Spleen (tissue), 7 donors: ENCODE measurements around the gene MEIG1.

ENCODE experiments used
- CTCF ChIP-seq, 11 experiments: fragments of 200-600 bp in 7 of 11; fragments of 450-650 bp in 4 of 11; sonication (generic) in 4 of 11; IDR thresholded peaks in 8 of 11; conservative IDR thresholded peaks in 3 of 11; 1 replicate in 7 of 11; 2 replicates in 4 of 11; pipeline versions ENCODE4 v1.4.0 to v1.8.0; 2016 to 2021; ENCODE audit warnings: antibody characterized with exemption in 11 of 11, inconsistent platforms in 4 of 11, mild to moderate bottlenecking in 1 of 11
- POLR2A ChIP-seq, 3 donors: fragments of 450-650 bp; IDR thresholded peaks; one replicate each; pipeline ENCODE4 v1.5.1; 2017; ENCODE audit warnings: antibody characterized with exemption in 3 of 3, mild to moderate bottlenecking in 1 of 3
- donor health status: DM: no; HTN: no; CAD: no; lungs with moderate emphysema.
- donor health status: DM: no; HTN: no; CAD: no.
- donor health status: DM: no; HTN: no; CAD: no.

GRCh38 chr10:14918964-14919363, 40.2 kb upstream of the MEIG1 start:
- no peak for TF ChIP-seq CTCF (IDR thresholded peaks at IDR 0.05 in 8 of 11, conservative IDR thresholded peaks at IDR 0.05 in 3 of 11)
- TF ChIP-seq POLR2A (IDR thresholded peaks at IDR 0.05), result no peak
